Effector CD4-positive, alpha-beta T cell (primary cell): ENCODE data around the gene KCND2.
"Not testable (repeated sequence)": the region's sequence is repeated elsewhere in the genome, so short reads cannot be mapped to it uniquely, and the experiment has no call there.

Experiments
- DNase-seq: peaks from one replicate; pipeline ENCODE4 v3.0.0-alpha.2; 2020

KCND2 gene

GRCh38 chr7:120502132-120502531, 229.2 kb downstream of the KCND2 start:
- DNase-seq, result no peak

GRCh38 chr7:120502825-120503224, 229.8 kb downstream of the KCND2 start:
- DNase-seq, result no peak

GRCh38 chr7:120504386-120504785, 231.4 kb downstream of the KCND2 start:
- DNase-seq, result no peak

GRCh38 chr7:120505770-120506169, 232.8 kb downstream of the KCND2 start:
- no peak for DNase-seq

DNA sequence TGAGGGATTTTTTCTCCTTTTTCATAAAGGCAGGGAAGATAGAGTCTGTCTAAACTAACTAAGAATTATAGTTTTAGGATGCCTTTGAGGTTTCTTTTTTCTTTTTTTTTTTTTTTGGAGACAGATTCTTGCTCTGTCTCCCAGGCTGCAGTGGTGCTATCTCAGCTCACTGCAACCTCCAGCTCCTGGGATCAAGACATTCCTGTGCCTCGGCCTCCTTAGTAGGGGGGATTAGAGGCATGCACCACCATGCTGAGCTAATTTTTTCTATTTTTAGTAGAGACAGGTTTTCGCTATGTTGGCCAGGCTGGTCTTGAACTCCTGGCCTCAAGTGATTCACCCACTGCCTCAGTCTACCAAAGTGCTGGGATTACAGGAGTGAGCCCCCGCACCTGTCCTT, 239.7 kb downstream of the KCND2 start:
- DNase-seq, result no peak

GRCh38 chr7:120519224-120519623, 246.2 kb downstream of the KCND2 start:
- no peak for DNase-seq

GRCh38 chr7:120521761-120522737, 249.1 kb downstream of the KCND2 start:
- no peak for DNase-seq

DNA sequence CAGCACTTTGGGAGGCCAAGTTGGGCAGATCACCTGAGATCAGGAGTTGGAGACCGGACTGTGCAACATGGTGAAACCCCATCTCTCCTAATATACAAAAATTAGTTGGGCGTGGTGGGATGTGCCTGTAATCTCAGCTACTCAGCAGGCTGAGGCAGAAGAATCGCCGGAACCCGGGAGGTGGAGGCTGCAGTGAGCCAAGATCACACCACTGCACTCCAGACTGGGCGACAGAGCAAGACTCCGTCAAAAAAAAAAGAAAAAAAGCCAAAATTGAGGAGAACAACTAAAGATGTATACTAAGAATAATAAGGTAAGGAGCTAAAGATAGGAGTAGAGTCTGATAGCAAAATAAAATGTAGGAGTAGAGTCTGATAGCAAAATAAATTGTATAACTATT, 251.0 kb downstream of the KCND2 start:
- DNase-seq, result no peak

DNA sequence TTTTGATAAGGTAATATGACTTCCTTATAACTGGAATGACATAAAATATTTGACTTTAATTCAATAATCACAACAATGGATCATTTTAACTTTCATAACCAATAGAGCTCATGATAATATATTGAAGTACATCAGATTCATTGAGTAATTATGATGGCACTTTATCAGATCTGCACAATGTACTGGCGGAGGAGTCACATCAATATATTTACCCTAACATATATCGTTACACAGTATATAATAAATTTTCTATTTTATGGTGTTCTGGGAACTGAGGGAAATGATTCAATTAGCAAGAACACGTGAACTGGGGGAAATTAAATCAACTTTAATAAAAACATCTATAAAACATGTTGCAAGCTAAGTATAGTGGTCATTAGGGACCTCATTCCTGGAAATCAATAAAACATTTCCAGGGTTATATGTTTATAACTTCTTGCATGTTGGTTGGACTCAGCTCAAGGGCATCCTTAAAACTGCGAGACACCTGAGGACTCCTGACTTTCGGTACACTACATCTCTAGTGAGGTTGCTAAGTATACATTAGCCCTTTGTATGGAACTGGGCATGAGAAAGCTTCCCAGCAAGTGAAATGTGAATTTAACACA, 254.0 kb downstream of the KCND2 start:
- DNase-seq, result no peak

DNA sequence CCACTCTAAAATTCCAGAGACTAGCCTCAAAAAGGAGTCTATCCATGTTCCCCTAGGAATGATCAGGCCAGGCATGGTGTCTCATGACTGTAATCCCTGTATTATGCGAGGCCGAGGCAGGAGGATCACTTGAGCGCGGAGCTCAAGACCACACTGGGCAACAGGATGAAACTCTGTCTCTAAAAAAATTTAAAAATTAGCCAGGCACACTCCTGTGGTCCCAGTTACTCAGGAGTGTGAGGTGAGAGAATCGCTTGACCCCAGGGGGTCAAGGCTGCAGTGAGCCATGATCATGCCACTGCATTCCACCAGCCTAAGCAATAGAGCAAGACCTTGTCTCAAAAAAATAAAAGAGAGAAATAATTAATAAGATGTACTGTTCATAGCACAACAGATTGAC, 256.8 kb downstream of the KCND2 start:
- DNase-seq, result no peak

DNA sequence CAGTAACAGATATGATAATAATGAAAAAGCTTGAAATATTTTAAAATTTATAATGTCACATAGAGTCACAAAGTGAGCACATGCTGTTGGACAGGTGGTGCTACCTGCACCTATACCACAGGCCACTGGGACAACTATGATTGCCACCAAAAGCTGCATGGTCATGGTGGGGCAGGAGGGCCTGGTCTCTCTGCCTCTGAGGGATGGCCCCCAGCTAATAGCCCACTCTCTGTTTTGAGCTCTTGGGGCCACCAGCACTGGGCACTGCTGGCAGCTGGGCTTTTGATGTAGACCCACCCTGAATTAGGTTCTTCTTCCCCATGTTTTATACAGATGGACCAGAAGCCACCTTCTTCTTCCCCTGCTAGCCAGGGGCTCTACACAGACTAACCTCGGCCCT, 265.4 kb downstream of the KCND2 start:
- DNase-seq, result no peak

DNA sequence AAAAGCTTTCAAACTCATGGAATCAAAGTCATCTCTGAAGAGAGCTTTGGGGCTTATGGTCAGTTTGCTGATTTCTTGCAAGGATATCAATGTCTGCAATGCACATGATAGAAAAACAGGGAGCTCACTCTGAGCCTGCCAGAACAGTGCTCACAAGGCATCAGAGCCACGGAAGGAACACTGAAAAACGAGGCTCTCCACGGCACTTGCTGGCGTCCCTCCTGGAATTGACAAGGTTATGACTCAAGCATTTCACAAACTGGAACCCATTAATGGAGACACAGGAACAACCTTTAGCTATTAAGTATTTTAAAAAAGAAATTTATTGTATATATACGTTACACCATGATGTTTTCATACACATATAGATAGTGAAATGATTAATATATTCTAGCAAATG, 266.3 kb downstream of the KCND2 start:
- DNase-seq, result no peak

GRCh38 chr7:120547605-120548004, 274.6 kb downstream of the KCND2 start:
- no peak for DNase-seq

DNA sequence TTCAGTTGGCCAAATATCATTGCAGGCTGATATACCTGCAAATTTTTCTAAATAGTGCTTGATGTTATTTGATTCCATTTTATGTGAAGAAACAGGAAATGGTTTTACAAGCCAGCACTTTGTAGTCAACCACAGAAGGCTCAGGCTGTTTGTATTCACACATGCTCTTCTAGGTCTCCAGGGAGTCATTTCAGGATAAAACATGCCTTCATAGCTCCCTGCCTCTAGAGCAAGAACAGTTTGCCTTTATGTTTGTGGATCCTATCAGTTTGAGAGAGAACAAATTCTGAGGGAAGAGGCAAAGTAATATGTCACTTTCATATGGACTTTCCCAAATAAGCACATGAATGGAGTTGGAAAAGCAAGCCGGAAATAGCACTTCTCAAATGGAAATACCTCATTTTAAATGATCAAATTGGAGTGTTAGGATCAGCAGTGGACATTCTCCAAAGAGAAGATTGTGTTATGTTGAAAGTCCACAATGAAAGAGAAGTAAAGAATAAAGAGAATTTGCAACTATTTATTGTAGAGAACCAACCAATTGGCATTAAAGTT, 277.6 kb downstream of the KCND2 start:
- DNase-seq, result no peak

DNA sequence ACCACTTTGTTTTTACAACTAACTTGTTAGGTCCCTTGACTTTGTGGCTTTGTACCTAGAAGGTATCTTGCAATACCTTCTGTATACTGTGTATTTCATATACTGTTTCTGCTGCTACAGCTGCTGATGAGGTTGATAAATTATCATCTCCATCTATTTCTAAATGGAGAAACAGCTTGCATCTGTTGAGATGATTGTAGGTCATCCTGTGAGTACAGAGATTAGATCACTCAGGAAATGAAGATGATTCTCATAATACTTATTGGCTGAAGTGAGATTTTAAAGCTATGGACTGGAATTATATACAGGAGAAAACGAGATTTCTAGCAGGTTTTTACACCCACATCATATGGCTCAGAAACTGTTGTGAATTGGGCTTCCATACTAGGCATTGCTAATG, 280.5 kb downstream of the KCND2 start:
- DNase-seq, result no peak

DNA sequence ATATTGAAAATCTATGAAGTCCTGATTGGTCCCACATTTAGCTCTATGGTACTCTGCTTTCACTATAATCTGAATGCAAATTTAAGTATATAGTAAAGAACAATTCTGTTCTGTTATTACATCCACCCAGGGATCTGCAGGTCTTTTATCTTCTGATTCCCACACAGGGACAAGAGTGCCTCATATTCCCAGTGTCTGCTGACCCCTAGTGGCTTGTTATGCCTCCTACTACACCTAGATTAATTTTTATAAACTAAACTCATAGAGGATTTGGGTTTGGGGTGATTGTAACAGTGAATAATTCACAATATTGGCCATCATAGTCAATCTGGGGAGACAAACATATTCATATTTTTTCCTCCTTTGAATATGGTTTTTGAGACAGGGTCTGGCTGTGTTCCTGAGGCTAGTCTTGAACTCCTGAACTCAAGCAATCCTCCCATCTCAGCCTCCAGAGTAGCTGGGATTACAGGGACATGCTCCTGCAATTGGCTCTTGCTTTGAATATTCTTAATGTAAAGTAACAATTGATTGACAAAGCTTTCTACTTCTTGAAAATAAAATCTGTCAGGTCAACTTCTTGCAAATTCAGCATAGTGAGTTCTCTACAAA, 282.1 kb downstream of the KCND2 start:
- DNase-seq, result no peak

- no peak for DNase-seq
Measured at GRCh38 chr7:120564145-120564544, 291.2 kb downstream of the KCND2 start.

DNA sequence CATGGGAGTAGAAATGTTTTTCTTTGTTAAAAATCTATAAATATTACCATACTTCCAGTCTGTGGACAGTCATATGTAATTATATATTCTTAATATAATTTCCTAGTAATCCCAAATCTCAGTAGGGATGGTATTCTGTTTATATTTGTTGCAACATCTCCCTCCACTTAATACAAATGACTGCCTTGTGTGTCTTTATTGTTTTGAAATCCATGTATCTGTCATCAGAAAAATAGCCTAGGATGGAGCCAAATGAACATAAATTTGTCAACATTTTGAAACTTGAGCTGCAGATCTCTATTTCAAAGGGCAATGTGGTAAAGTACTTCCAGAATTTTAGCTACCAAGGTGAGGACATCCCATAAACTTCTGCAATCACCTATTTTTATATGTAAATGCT, 294.2 kb downstream of the KCND2 start:
- no peak for DNase-seq

DNA sequence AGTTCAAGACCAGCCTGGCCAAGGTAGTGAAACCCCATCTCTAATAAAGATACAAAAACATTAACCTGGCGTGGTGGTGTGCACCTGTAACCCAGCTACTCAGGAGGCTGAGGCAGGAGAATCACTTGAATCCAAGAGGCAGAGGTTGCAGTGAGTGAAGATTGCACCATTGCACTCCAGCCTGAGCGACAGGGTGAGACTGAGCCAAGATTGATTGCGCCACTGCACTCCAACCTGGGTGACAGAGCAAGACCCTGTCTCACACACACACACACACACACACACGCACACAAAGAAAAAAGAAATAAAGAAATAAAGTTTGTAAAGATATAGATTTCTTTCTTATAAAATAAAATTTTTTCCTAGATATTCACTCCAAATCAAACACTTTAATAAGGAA, 305.7 kb downstream of the KCND2 start:
- DNase-seq, result not testable (repeated sequence)

DNA sequence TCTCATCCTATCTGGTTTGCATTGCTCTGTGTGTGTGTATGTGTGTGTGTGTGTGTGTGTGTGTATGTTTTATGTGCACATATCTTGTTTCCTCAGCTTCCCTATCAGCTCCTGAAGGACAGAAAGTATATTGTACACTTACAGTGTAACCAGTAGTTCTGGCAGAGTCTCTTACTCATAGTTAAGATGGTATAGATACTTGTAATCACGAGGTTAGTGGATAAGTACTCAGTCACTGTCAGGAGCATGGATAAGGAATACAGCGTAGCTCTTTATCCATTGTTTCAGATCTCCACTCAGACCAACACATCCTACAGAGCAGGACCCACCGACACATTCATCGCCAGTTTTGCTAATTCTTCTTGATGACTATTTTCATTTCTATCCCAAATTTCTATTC, 309.9 kb downstream of the KCND2 start:
- DNase-seq, result no peak

DNA sequence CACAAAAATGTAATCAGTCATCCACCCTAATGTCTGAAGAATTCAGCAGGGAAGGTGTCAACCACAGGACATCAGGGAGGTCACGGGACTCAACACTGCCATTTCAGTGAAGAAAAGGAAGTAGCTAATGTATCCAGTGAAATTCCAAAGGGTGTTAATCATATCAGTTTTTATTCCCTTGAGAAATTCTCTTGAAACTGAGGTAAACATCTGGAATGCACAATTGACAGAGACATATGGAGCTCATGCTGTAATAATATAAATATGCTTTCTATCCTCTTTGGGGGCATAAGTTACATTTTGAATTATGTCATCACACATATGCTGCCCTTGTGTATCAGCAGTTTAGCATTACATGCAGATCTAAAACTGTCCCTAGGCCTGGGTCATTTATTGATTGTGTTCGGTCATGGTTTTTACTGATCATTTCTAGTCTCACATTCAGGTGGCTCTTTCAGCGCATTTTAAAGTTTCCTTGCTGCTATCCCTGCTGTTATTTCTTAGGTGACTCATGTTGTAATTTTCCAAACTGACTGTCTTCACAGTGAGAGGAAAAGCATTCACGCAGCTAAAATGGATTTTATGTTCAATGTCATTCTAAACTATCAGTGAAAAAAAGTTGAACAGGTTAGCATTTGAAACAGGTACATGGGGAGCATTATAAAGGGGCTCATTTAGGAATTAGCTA, 311.1 kb downstream of the KCND2 start:
- DNase-seq, result no peak

DNA sequence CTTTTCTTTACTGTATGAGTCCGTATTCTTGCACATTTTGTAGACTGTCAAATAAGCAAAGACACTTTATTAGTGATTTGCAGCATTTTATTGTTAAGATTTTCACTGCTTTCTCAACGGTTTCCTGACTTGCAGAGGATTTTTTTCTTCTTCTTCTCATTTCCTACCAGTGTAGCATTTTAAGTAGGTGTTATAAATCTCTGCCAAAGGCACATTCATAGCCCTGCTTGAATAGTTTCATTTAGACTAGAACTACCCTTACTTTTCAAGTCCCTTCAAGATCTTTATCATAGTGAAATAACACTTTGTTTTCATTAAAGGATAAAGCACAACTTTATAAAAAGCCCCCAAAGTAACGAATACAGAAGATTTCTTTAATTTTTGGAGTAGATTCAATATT, 313.6 kb downstream of the KCND2 start:
- DNase-seq, result no peak

GRCh38 chr7:120587243-120587642, 314.3 kb downstream of the KCND2 start:
- DNase-seq, result no peak
